Inferior parietal cortex (tissue), 1 donor: ENCODE results near the gene C1QTNF8.

ENCODE experiments used
- DNase-seq: peaks from one replicate; pipeline ENCODE4 v3.0.0-alpha.2; 2016; ENCODE audit errors: extremely low spot score

Gene C1QTNF8

GRCh38 chr16:1096169-1097082, at the start of gene C1QTNF8:
Gene C1QTNF8, minus strand, starts transcription at chr16:1096244. Its CDS starts 1,322 bp downstream, at chr16:1094922.
- DNase-seq, result no peak

- no peak for DNase-seq
Observed at GRCh38 chr16:1145383-1146100, 49.5 kb upstream of the C1QTNF8 start.

GRCh38 chr16:1144476-1145382, 48.7 kb upstream of the C1QTNF8 start:
- DNase-seq, result no peak

GRCh38 chr16:1143761-1144450, 47.9 kb upstream of the C1QTNF8 start:
- no peak for DNase-seq

GRCh38 chr16:1142911-1143310, 46.9 kb upstream of the C1QTNF8 start:
- no peak for DNase-seq

GRCh38 chr16:1141716-1142115, 45.7 kb upstream of the C1QTNF8 start:
- no peak for DNase-seq

GRCh38 chr16:1141191-1141590, 45.1 kb upstream of the C1QTNF8 start:
- no peak for DNase-seq

GRCh38 chr16:1140582-1141162, 44.6 kb upstream of the C1QTNF8 start:
- DNase-seq, result no peak

- no peak for DNase-seq
Observed at GRCh38 chr16:1137604-1138003, 41.6 kb upstream of the C1QTNF8 start.

GRCh38 chr16:1135459-1135825, 39.4 kb upstream of the C1QTNF8 start:
- no peak for DNase-seq

GRCh38 chr16:1134776-1135458, 38.9 kb upstream of the C1QTNF8 start:
- no peak for DNase-seq

GRCh38 chr16:1133810-1134520, 37.9 kb upstream of the C1QTNF8 start:
- no peak for DNase-seq

- no peak for DNase-seq
Observed at GRCh38 chr16:1133271-1133670, 37.2 kb upstream of the C1QTNF8 start.

- DNase-seq, result no peak
Observed at GRCh38 chr16:1132431-1132830, 36.4 kb upstream of the C1QTNF8 start.

- no peak for DNase-seq
Observed at GRCh38 chr16:1131378-1131994, 35.4 kb upstream of the C1QTNF8 start.

GRCh38 chr16:1130382-1130781, 34.3 kb upstream of the C1QTNF8 start:
- no peak for DNase-seq

- DNase-seq, result no peak
Observed at GRCh38 chr16:1129106-1129960, 33.3 kb upstream of the C1QTNF8 start.

GRCh38 chr16:1127971-1128715, 32.1 kb upstream of the C1QTNF8 start:
- no peak for DNase-seq
